C4-2B (cell line): ENCODE results near the gene SWSAP1.

Source experiments
- CTCF ChIP-seq: fragments of 450-650 bp; conservative IDR thresholded peaks from 2 replicates; pipeline ENCODE4 v1.5.1; 2017; ENCODE audit warnings: mild to moderate bottlenecking
- ZFX ChIP-seq: fragments of 450-650 bp; IDR thresholded peaks from 2 replicates; pipeline ENCODE4 v1.6.1; 2017

- no peak for TF ChIP-seq CTCF
- no peak for TF ChIP-seq ZFX
Measured at GRCh38 chr19:11347546-11348039, 26.9 kb upstream of the SWSAP1 start.
